OCI-LY3 (cell line): ENCODE measurements around the gene DTHD1.
A peak's percentile ranks its signal among the peaks of the same experiment; 100 is the strongest.

Source experiments
- H2AFZ ChIP-seq: fragments of 200-600, 300-600 bp; shearing (Covaris generic); 2 replicates; pipeline ENCODE4 v1.6.0; 2014; ENCODE audit warnings: antibody characterized with exemption, low read depth, low read length
- H3K27ac ChIP-seq: fragments of 200-600, 300-600 bp; sonication (generic); 2 replicates; pipeline ENCODE4 v1.5.1; 2014; ENCODE audit warnings: mild to moderate bottlenecking, low read length, moderate library complexity, mixed read lengths
- H3K27me3 ChIP-seq: fragments of 200-600, 300-600 bp; sonication (generic); 2 replicates; pipeline ENCODE4 v1.6.1; 2014; ENCODE audit warnings: low read depth, low read length, mixed read lengths
- H3K36me3 ChIP-seq: fragments of 200-600, 300-600 bp; sonication (generic); replicated peaks from 2 replicates; pipeline ENCODE3; 2014; ENCODE audit warnings: low read depth, low read length, mixed read lengths
- H3K4me1 ChIP-seq: fragments of 300-600, 200-600 bp; sonication (generic); 2 replicates; pipeline ENCODE4 v1.6.1; 2014; ENCODE audit warnings: low read length, mixed read lengths
- H3K4me2 ChIP-seq: fragments of 200-600, 300-600 bp; sonication (generic); 2 replicates; pipeline ENCODE4 v1.6.1; 2014; ENCODE audit warnings: low read length, mixed read lengths
- H3K4me3 ChIP-seq: fragments of 300-600, 200-600 bp; sonication (generic); 2 replicates; pipeline ENCODE4 v1.5.1; 2014; ENCODE audit warnings: antibody characterized with exemption, mild to moderate bottlenecking, low read length, moderate library complexity
- H3K79me2 ChIP-seq: fragments of 300-600, 200-600 bp; shearing (Covaris generic); 2 replicates; pipeline ENCODE4 v1.6.1; 2014; ENCODE audit warnings: mild to moderate bottlenecking, low read length, mixed read lengths
- H3K9ac ChIP-seq: fragments of 300-600, 200-600 bp; shearing (Covaris generic); 2 replicates; pipeline ENCODE4 v1.6.0; 2014; ENCODE audit warnings: mild to moderate bottlenecking, low read length, moderate library complexity
- H3K9me3 ChIP-seq: fragments of 200-600, 300-600 bp; shearing (Covaris generic); 2 replicates; pipeline ENCODE4 v1.6.1; 2014; ENCODE audit warnings: low read length, mixed read lengths; ENCODE audit not compliant: insufficient read depth
- H4K20me1 ChIP-seq: fragments of 200-600, 300-600 bp; sonication (generic); 2 replicates; pipeline ENCODE4 v1.6.1; 2016; ENCODE audit warnings: low read length, mixed read lengths; ENCODE audit not compliant: insufficient read depth
- EZH2phosphoT487 ChIP-seq: fragments of 200-600 bp; shearing (Covaris generic); IDR thresholded peaks from 2 replicates; pipeline ENCODE4 v1.6.1; 2018; ENCODE audit warnings: antibody characterized with exemption, mixed run types, low read depth
- TF ChIP-seq, protein P1 (sequence below): fragments of 200-600, 300-600 bp; sonication (generic); IDR thresholded peaks from 2 replicates; pipeline ENCODE4 v1.5.1; 2014; ENCODE audit warnings: antibody characterized with exemption, low read length, low read depth

DTHD1 gene

DNA sequence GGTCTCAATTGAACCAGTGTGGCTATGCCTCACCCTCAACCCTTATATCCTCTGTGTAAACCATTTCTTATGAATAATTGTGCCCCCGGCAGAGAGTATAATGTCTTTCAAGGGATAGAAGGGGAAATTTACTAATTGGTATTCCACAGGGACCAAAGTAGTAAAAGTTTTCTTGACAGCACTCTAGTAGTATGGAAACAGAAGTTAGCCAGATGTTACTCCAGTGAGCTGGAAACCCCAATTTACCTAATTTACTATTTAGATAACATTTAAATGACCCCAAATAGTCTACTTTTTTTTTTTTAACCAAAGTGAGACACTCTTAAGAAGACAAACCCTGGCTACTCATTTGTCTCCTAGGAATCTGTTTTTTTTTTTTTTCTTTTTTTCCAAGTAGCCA lies 32.3 kb downstream of the DTHD1 start:
- Histone ChIP-seq H3K36me3 (peaks cover 3% of the 10 kb centered on the region), H2AFZ (0 out of 2 replicates have a peak overlapping the region, but pooled peaks have one; percentile 33), H3K4me1 (peaks cover 32% of the 10 kb centered on the region), H3K4me2 (0 out of 2 replicates have a peak overlapping the region, but pooled peaks have one; percentile 1), H4K20me1 (no peaks in the 10 kb centered on the region), H3K27me3 (no peaks in the 10 kb centered on the region), H3K9me3 (no peaks in the 10 kb centered on the region), H3K27ac (no peak overlapping the region), H3K79me2 (no peaks in the 10 kb centered on the region), H3K9ac (no peak overlapping the region), H3K4me3 (no peak overlapping the region)
- no peak for TF ChIP-seq EZH2phosphoT487
- TF ChIP-seq, protein P1, sequence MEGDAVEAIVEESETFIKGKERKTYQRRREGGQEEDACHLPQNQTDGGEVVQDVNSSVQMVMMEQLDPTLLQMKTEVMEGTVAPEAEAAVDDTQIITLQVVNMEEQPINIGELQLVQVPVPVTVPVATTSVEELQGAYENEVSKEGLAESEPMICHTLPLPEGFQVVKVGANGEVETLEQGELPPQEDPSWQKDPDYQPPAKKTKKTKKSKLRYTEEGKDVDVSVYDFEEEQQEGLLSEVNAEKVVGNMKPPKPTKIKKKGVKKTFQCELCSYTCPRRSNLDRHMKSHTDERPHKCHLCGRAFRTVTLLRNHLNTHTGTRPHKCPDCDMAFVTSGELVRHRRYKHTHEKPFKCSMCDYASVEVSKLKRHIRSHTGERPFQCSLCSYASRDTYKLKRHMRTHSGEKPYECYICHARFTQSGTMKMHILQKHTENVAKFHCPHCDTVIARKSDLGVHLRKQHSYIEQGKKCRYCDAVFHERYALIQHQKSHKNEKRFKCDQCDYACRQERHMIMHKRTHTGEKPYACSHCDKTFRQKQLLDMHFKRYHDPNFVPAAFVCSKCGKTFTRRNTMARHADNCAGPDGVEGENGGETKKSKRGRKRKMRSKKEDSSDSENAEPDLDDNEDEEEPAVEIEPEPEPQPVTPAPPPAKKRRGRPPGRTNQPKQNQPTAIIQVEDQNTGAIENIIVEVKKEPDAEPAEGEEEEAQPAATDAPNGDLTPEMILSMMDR, result no peak

DNA sequence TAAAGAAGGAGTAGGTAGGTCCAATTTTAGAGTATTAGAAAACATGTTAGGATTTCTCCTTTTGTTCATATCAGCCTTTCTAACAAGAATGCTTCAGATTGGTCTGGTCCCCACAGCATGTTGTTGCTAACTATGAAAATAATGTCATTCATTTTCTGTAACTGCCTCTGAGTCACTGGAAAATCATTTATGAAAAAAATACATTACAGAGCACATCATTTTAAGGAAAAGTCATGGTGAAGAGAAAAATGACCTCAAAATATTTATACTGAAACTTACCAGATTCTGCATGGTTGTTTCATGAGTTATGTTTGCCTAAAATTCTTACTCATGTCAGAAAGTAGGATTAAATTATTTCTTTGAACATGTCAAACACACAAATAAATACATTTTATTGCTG lies 35.2 kb downstream of the DTHD1 start:
- no peaks in the 10 kb centered on the region for H3K27me3 ChIP-seq
- H3K9me3 ChIP-seq, result no peaks in the 10 kb centered on the region
- no peak overlapping the region for H3K27ac ChIP-seq
- no peaks in the 10 kb centered on the region for H4K20me1 ChIP-seq
- H3K9ac ChIP-seq, result no peak overlapping the region
- TF ChIP-seq, protein P1, result no peak
- TF ChIP-seq EZH2phosphoT487, result no peak
- no peak overlapping the region for H3K4me2 ChIP-seq
- no peaks in the 10 kb centered on the region for H3K79me2 ChIP-seq
- H3K4me3 ChIP-seq, result no peak overlapping the region
- H3K36me3 ChIP-seq, result peaks cover 3% of the 10 kb centered on the region
- no peak overlapping the region for H2AFZ ChIP-seq
- H3K4me1 ChIP-seq, result peaks cover 49% of the 10 kb centered on the region

DNA sequence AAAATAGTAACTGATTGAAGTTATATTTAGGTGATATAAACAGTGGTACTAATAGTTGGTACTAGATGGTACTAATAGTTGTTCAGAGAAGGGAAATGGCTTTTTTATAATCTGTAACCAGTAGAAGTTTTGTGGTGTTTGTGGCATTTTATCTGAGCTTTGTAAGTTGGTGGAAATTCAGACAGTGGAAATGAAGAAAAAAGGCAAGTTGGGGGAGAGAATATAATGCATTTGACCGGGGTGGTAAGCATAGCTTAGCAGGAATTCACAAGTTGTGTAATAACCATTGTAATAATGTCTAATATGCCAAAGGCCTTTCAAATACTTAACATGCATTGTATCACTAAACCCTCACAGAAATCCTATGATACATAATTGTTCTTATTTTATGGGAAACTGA lies 36.3 kb downstream of the DTHD1 start:
- no peak overlapping the region for H3K4me2 ChIP-seq
- no peaks in the 10 kb centered on the region for H3K36me3 ChIP-seq
- TF ChIP-seq, protein P1, result no peak
- no peak for TF ChIP-seq EZH2phosphoT487
- H3K9ac ChIP-seq, result no peak overlapping the region
- no peak overlapping the region for H3K27ac ChIP-seq
- H3K9me3 ChIP-seq, result no peaks in the 10 kb centered on the region
- no peaks in the 10 kb centered on the region for H3K27me3 ChIP-seq
- no peaks in the 10 kb centered on the region for H4K20me1 ChIP-seq
- peaks cover 57% of the 10 kb centered on the region for H3K4me1 ChIP-seq
- H2AFZ ChIP-seq, result no peak overlapping the region; the same call in 1 of the 2 replicates
- no peak overlapping the region for H3K4me3 ChIP-seq
- no peaks in the 10 kb centered on the region for H3K79me2 ChIP-seq

DNA sequence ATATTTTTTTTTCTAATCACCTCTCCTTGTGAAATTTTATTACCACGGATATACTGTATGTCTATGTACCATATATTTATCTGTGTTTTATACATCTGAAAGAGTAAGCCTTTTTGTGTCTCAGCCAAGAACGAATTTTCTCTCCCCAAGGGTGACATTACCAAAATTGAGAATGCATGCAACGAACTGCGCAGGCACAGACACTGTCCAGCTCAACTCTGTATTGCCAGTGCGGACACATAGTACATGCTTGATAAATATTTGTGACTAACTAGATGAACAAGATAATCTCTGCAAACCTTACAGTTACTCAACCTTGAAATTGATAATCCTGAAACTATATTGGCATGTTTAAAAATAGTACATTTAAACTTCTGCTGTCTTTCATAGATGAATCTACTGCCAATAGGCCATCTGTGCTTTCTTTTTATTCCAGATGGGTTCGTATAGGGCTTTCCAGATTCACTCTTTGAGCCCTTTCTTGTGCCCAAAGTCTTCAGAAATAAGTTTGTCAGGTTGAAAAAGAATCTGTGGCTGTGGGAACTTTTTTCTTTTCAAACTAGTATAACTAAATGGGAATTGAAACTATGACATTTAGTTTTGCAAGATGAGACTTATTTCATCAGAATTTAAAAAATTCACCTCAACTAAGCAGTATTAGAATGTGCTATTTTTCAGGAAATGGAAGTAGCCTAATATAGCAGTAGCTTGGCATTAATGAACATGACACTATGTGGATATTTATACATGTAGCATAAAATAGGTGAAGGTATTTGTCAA lies 38.9 kb downstream of the DTHD1 start:
- no peaks in the 10 kb centered on the region for H3K27me3 ChIP-seq
- TF ChIP-seq, protein P1, result no peak
- TF ChIP-seq EZH2phosphoT487, result no peak
- H3K9ac ChIP-seq, result peak overlapping the region; percentile 74
- H3K36me3 ChIP-seq, result no peaks in the 10 kb centered on the region
- H3K4me2 ChIP-seq, result peak overlapping the region; percentile 79
- H3K27ac ChIP-seq, result peak overlapping the region; percentile 95
- peak overlapping the region; percentile 51 for H3K4me3 ChIP-seq
- peak overlapping the region; percentile 83; the same call in 1 of the 2 replicates for H2AFZ ChIP-seq
- no peaks in the 10 kb centered on the region for H3K9me3 ChIP-seq
- peaks cover 69% of the 10 kb centered on the region for H3K4me1 ChIP-seq
- H4K20me1 ChIP-seq, result no peaks in the 10 kb centered on the region
- H3K79me2 ChIP-seq, result no peaks in the 10 kb centered on the region
